Measurements from ENCODE around the gene ANKZF1.

Gene ANKZF1

DNA sequence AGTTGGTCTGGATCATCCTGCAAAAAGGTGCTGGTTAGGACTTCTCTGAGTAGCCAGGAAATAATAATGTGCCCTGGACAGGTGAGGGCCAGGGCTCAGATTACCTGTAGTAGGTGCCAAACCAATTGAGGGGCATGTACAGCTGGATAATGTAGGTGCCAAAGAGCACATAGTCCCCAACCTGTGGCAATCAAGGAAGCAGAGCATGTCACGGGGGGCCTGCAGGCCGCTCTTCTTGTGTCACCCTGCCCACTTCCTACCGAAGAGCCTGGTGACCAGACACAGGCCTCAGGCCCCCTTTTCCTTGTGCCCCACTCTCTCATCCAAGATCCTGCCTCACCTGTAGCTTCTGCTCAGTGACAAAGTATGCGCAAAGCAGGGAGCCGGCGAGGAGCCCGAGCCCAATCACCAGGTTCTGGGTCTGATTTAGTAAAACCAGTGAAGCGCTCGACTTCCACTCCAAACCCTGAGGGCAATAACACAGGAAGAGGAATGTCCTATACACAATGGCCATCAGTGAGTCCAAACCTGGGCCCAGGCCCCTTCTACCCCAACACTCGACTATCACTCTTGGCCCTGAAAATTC lies 16.0 kb upstream of the ANKZF1 start:
- Histone ChIP-seq H3K4me3 (replicated peaks; ENCODE audit: low read depth, low read length) (no peak overlapping the region), H3K36me3 (ENCODE audit: control insufficient read depth, insufficient read depth, low read length) (peaks cover 15% of the 10 kb centered on the region), H3K27me3 (replicated peaks; ENCODE audit: control insufficient read depth, insufficient read depth, low read length) (no peaks in the 10 kb centered on the region)
- DNase-seq (ENCODE audit: extremely low read depth, insufficient read length): no peak
- TF ChIP-seq, protein P1, sequence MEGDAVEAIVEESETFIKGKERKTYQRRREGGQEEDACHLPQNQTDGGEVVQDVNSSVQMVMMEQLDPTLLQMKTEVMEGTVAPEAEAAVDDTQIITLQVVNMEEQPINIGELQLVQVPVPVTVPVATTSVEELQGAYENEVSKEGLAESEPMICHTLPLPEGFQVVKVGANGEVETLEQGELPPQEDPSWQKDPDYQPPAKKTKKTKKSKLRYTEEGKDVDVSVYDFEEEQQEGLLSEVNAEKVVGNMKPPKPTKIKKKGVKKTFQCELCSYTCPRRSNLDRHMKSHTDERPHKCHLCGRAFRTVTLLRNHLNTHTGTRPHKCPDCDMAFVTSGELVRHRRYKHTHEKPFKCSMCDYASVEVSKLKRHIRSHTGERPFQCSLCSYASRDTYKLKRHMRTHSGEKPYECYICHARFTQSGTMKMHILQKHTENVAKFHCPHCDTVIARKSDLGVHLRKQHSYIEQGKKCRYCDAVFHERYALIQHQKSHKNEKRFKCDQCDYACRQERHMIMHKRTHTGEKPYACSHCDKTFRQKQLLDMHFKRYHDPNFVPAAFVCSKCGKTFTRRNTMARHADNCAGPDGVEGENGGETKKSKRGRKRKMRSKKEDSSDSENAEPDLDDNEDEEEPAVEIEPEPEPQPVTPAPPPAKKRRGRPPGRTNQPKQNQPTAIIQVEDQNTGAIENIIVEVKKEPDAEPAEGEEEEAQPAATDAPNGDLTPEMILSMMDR (IDR thresholded peaks at IDR 0.05; ENCODE audit: insufficient read depth, low read length, poor library complexity, severe bottlenecking): no peak

DNA sequence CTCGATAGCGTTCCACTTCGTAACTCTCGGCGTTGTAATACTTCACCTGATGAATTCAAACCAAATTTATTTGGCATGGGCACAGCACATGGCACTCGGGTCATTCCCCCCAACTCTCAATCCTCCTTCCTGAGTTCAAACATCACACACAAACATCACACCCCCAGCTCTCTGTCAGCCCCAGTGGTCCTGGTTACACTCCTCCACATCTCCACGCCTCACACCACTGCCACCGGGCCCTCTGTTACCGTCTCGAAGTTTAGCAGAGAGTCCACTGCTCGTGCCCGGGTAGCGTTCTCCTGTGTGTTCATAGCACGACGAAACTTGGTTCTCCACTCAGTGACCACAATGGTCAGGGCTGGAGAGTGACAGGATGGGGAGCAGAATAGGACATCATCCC lies 15.5 kb upstream of the ANKZF1 start:
- Histone ChIP-seq H3K4me3 (replicated peaks; ENCODE audit: low read depth, low read length) (no peak overlapping the region), H3K36me3 (ENCODE audit: control insufficient read depth, insufficient read depth, low read length) (peaks cover 12% of the 10 kb centered on the region), H3K27me3 (replicated peaks; ENCODE audit: control insufficient read depth, insufficient read depth, low read length) (no peaks in the 10 kb centered on the region)
- no peak for DNase-seq (ENCODE audit: extremely low read depth, insufficient read length)
- TF ChIP-seq, protein P1 (IDR thresholded peaks at IDR 0.05; ENCODE audit: insufficient read depth, low read length, poor library complexity, severe bottlenecking): no peak

DNA sequence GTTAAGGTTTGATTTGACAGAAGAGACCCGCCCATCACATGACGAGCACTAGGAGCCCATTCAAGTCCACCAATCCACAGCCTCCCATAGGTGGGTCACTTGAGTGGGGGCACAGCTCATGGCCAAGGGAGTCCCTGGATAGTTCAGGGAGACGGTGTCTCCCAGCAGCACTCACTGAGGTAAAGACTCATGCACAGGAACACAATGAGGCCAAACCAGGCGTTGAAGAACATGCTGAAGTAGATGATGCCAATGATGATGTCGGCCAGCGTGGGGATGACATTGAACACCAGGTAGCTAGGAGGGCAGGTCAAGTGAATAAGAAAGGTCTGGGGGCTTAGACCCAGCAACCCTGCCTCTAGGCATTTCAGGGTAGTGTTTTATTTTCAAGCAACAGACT lies 14.8 kb upstream of the ANKZF1 start:
- Histone ChIP-seq H3K27me3 (replicated peaks; ENCODE audit: control insufficient read depth, insufficient read depth, low read length) (no peaks in the 10 kb centered on the region), H3K36me3 (ENCODE audit: control insufficient read depth, insufficient read depth, low read length) (peaks cover 9% of the 10 kb centered on the region), H3K4me3 (replicated peaks; ENCODE audit: low read depth, low read length) (no peak overlapping the region)
- DNase-seq (ENCODE audit: extremely low read depth, insufficient read length): no peak
- TF ChIP-seq, protein P1 (IDR thresholded peaks at IDR 0.05; ENCODE audit: insufficient read depth, low read length, poor library complexity, severe bottlenecking): no peak

DNA sequence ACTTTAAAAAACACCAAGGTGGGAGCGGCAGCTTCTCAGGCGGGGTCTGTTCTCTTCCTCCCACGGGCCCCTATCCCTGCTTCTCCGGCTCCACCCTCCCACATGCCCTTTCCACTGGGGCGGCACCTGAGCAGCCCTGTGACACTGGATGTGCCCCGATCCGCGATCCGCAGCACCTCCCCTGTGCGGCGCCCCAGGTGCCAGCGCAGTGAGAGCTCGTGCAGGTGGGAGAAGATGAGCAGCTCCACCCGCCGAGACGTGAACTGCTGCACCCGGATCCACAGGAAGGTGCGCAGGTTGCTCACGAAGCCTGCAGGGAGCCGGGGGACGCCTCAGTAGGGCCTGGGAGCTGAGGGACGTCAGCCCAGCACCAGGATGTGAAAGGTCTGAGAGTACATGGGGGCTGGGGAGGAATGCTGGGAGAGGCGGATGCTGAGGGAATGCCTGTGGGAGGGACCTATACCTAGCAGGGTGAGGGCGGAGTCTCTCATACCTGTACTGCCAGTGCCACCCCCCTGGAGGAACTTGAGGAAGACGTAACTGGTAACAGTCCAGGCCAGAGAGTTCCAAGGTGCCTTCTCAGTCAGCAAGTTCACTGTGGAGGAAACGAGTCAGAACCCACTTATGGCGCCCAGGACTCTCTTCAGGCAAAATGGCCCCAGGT lies 13.6 kb upstream of the ANKZF1 start:
- H3K4me3 ChIP-seq (replicated peaks; ENCODE audit: low read depth, low read length): no peak overlapping the region
- TF ChIP-seq, protein P1 (IDR thresholded peaks at IDR 0.05; ENCODE audit: insufficient read depth, low read length, poor library complexity, severe bottlenecking): no peak
- peaks cover 10% of the 10 kb centered on the region for H3K36me3 ChIP-seq (ENCODE audit: control insufficient read depth, insufficient read depth, low read length)

DNA sequence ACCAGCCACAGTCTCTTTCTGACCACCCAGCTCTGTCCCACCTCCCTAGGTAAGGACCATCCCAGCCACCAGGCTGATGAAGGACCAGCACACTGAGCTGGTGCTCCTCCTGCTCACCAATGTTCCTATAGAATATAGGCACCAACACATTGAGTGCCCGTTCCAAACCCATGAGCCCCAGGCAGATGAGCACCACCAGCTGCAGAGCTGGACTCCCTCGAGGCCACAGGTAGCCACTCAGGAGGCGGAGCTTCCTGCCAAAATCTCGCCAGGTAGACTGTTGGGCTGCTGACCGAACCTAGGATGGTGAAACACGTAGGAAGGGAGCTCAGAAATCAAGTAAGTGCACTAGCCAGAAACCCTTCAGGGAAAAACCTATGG lies 13.1 kb upstream of the ANKZF1 start:
- no peak for DNase-seq (ENCODE audit: extremely low read depth, insufficient read length)
- H3K36me3 ChIP-seq (ENCODE audit: control insufficient read depth, insufficient read depth, low read length): peaks cover 10% of the 10 kb centered on the region
- TF ChIP-seq, protein P1 (IDR thresholded peaks at IDR 0.05; ENCODE audit: insufficient read depth, low read length, poor library complexity, severe bottlenecking): no peak
- H3K4me3 ChIP-seq (replicated peaks; ENCODE audit: low read depth, low read length): no peak overlapping the region
- H3K27me3 ChIP-seq (replicated peaks; ENCODE audit: control insufficient read depth, insufficient read depth, low read length): no peaks in the 10 kb centered on the region

More for the DNA sequence above, 13.6 kb upstream of the ANKZF1 start:
- no peaks in the 10 kb centered on the region for H3K27me3 ChIP-seq (replicated peaks; ENCODE audit: control insufficient read depth, insufficient read depth, low read length)
- DNase-seq (ENCODE audit: extremely low read depth, insufficient read length): no peak

Data from GM06990 (cell line).